HG03039 (cell line): ENCODE results near the gene BAX.
A peak's percentile ranks its signal among the peaks of the same experiment; 100 is the strongest.
"Not testable (repeated sequence)": the region's sequence is repeated elsewhere in the genome, so short reads cannot be mapped to it uniquely, and the experiment has no call there.

Experiments
- ATAC-seq: cut with Tn5 transposase; IDR thresholded peaks from one replicate; pipeline ENCODE4 v1.9.1; 2021; ENCODE audit warnings: mild to moderate bottlenecking, moderate library complexity; ENCODE audit not compliant: unreplicated experiment

BAX gene

GRCh38 chr19:48954595-48955307, at the start of gene BAX:
TSS of gene BAX (plus strand) at chr19:48954875. CDS start at chr19:48954929, 54 bp downstream.
- ATAC-seq = peak; percentile 89

- ATAC-seq = no peak
Measured at GRCh38 chr19:48905664-48906063, 49.0 kb upstream of the BAX start.

GRCh38 chr19:48906324-48906723, 48.4 kb upstream of the BAX start:
- no peak for ATAC-seq

- ATAC-seq = no peak
Measured at GRCh38 chr19:48907671-48908070, 47.0 kb upstream of the BAX start.

GRCh38 chr19:48909424-48910077, 45.1 kb upstream of the BAX start:
- ATAC-seq = not testable (repeated sequence)

GRCh38 chr19:48910803-48911202, 43.9 kb upstream of the BAX start:
- no peak for ATAC-seq

GRCh38 chr19:48913114-48913889, 41.4 kb upstream of the BAX start:
- ATAC-seq = no peak

- ATAC-seq = no peak
Measured at GRCh38 chr19:48914181-48914580, 40.5 kb upstream of the BAX start.

- no peak for ATAC-seq
Measured at GRCh38 chr19:48915757-48916156, 38.9 kb upstream of the BAX start.

GRCh38 chr19:48918071-48918470, 36.6 kb upstream of the BAX start:
- no peak for ATAC-seq

- ATAC-seq = no peak
Measured at GRCh38 chr19:48918801-48919247, 35.9 kb upstream of the BAX start.

- ATAC-seq = not testable (repeated sequence)
Measured at GRCh38 chr19:48919271-48919670, 35.4 kb upstream of the BAX start.

- no peak for ATAC-seq
Measured at GRCh38 chr19:48920949-48921348, 33.7 kb upstream of the BAX start.

- no peak for ATAC-seq
Measured at GRCh38 chr19:48921721-48922500, 32.8 kb upstream of the BAX start.

GRCh38 chr19:48922548-48923490, 31.9 kb upstream of the BAX start:
- ATAC-seq = no peak

- ATAC-seq = no peak
Measured at GRCh38 chr19:48925240-48925843, 29.3 kb upstream of the BAX start.

- not testable (repeated sequence) for ATAC-seq
Measured at GRCh38 chr19:48925890-48926289, 28.8 kb upstream of the BAX start.

GRCh38 chr19:48926909-48927308, 27.8 kb upstream of the BAX start:
- ATAC-seq = no peak

GRCh38 chr19:48927692-48928091, 27.0 kb upstream of the BAX start:
- ATAC-seq = not testable (repeated sequence)
